Memory B cell (primary cell): ENCODE results near the gene CHPT1.
"Not testable (repeated sequence)": the region's sequence is repeated elsewhere in the genome, so short reads cannot be mapped to it uniquely, and the experiment has no call there.

Source experiments
- ATAC-seq: fragments of 150-1000 bp; cut with Tn5 transposase; 2 replicates; pipeline ENCODE4 v1.10.0; 2021; ENCODE audit warnings: low read depth, mild to moderate bottlenecking, moderate library complexity
- DNase-seq, 2 donors: peaks; one replicate each; pipeline ENCODE4 v3.0.0; 2022; ENCODE audit warnings: low spot score in 2 of 2
- H3K27ac Mint-ChIP-seq: one replicate; pipeline ENCODE4 v1.8.0; 2022; ENCODE audit warnings: mild to moderate bottlenecking, moderate library complexity, mixed read lengths
- H3K27me3 Mint-ChIP-seq: one replicate; pipeline ENCODE4 v1.8.0; 2022; ENCODE audit warnings: mixed read lengths
- H3K36me3 Mint-ChIP-seq: one replicate; pipeline ENCODE4 v1.8.0; 2022; ENCODE audit warnings: mild to moderate bottlenecking, mixed read lengths
- H3K4me1 Mint-ChIP-seq: one replicate; pipeline ENCODE4 v1.8.0; 2022; ENCODE audit warnings: mixed read lengths
- H3K4me3 Mint-ChIP-seq: one replicate; pipeline ENCODE4 v1.8.0; 2022; ENCODE audit warnings: mild to moderate bottlenecking, moderate library complexity, mixed read lengths
- H3K9me3 Mint-ChIP-seq: one replicate; pipeline ENCODE4 v1.8.0; 2022; ENCODE audit warnings: mixed read lengths

Gene CHPT1

GRCh38 chr12:101722392-101722791 lies 25.0 kb downstream of the CHPT1 start:
- Mint-ChIP-seq H3K36me3 (peaks cover 18% of the 10 kb centered on the region), H3K27me3 (no peaks in the 10 kb centered on the region), H3K4me1 (no peaks in the 10 kb centered on the region), H3K27ac (no peak overlapping the region), H3K9me3 (no peaks in the 10 kb centered on the region), H3K4me3 (no peak overlapping the region)
- ATAC-seq (no peak), DNase-seq (no peak)

GRCh38 chr12:101727098-101727497 lies 29.7 kb downstream of the CHPT1 start:
- no peak for ATAC-seq
- DNase-seq, result no peak
- no peaks in the 10 kb centered on the region for H3K27me3 Mint-ChIP-seq
- peaks cover 4% of the 10 kb centered on the region for H3K4me1 Mint-ChIP-seq
- H3K36me3 Mint-ChIP-seq, result peaks cover 21% of the 10 kb centered on the region
- no peak overlapping the region for H3K27ac Mint-ChIP-seq
- H3K4me3 Mint-ChIP-seq, result no peak overlapping the region
- H3K9me3 Mint-ChIP-seq, result no peaks in the 10 kb centered on the region

GRCh38 chr12:101729842-101730241 lies 32.4 kb downstream of the CHPT1 start:
- Mint-ChIP-seq H3K9me3 (peaks cover 2% of the 10 kb centered on the region), H3K27me3 (no peaks in the 10 kb centered on the region), H3K4me3 (no peak overlapping the region), H3K4me1 (peaks cover 9% of the 10 kb centered on the region), H3K36me3 (peaks cover 26% of the 10 kb centered on the region), H3K27ac (peak overlapping the region; percentile 17)
- DNase-seq, result no peak
- ATAC-seq, result no peak

- ATAC-seq (peak; percentile 72), DNase-seq (no peak)
- peaks cover 2% of the 10 kb centered on the region for H3K9me3 Mint-ChIP-seq
- peak overlapping the region; percentile 72 for H3K27ac Mint-ChIP-seq
- H3K4me1 Mint-ChIP-seq, result peaks cover 9% of the 10 kb centered on the region
- peaks cover 21% of the 10 kb centered on the region for H3K36me3 Mint-ChIP-seq
- H3K4me3 Mint-ChIP-seq, result no peak overlapping the region
- H3K27me3 Mint-ChIP-seq, result no peaks in the 10 kb centered on the region
Observed at GRCh38 chr12:101732318-101732717, 34.9 kb downstream of the CHPT1 start.

- H3K4me1 Mint-ChIP-seq, result peaks cover 9% of the 10 kb centered on the region
- H3K36me3 Mint-ChIP-seq, result peaks cover 23% of the 10 kb centered on the region
- no peak for DNase-seq
- H3K9me3 Mint-ChIP-seq, result peaks cover 2% of the 10 kb centered on the region
- H3K27me3 Mint-ChIP-seq, result no peaks in the 10 kb centered on the region
- ATAC-seq, result no peak
- H3K4me3 Mint-ChIP-seq, result no peak overlapping the region
- peak overlapping the region; percentile 65 for H3K27ac Mint-ChIP-seq
Observed at GRCh38 chr12:101733166-101733565, 35.7 kb downstream of the CHPT1 start.

GRCh38 chr12:101734482-101734881 lies 37.0 kb downstream of the CHPT1 start:
- peaks cover 27% of the 10 kb centered on the region for H3K36me3 Mint-ChIP-seq
- not testable (repeated sequence) for H3K27ac Mint-ChIP-seq, H3K4me3 Mint-ChIP-seq, H3K4me1 Mint-ChIP-seq, ATAC-seq, DNase-seq, H3K27me3 Mint-ChIP-seq, H3K9me3 Mint-ChIP-seq

- peak overlapping the region; percentile 45 for H3K27ac Mint-ChIP-seq
- no peak overlapping the region for H3K4me3 Mint-ChIP-seq
- no peaks in the 10 kb centered on the region for H3K27me3 Mint-ChIP-seq
- peaks cover 25% of the 10 kb centered on the region for H3K36me3 Mint-ChIP-seq
- DNase-seq (no peak), ATAC-seq (no peak)
- peaks cover 14% of the 10 kb centered on the region for H3K4me1 Mint-ChIP-seq
- no peaks in the 10 kb centered on the region for H3K9me3 Mint-ChIP-seq
Observed at GRCh38 chr12:101737476-101737875, 40.0 kb downstream of the CHPT1 start.

GRCh38 chr12:101738920-101739665 lies 41.7 kb downstream of the CHPT1 start, which contains the start of gene SYCP3:
Gene SYCP3, minus strand, starts transcription at chr12:101739462. Its CDS starts 1,527 bp downstream, at chr12:101737935.
- Mint-ChIP-seq H3K9me3 (no peaks in the 10 kb centered on the region), H3K27me3 (no peaks in the 10 kb centered on the region), H3K36me3 (peaks cover 20% of the 10 kb centered on the region), H3K4me1 (peaks cover 24% of the 10 kb centered on the region), H3K4me3 (no peak within 1 kb of the TSS), H3K27ac (peak within 1 kb of the TSS; percentile 62)
- no peak for DNase-seq
- no peak for ATAC-seq

GRCh38 chr12:101740566-101740965 lies 43.1 kb downstream of the CHPT1 start:
- Mint-ChIP-seq H3K9me3 (no peaks in the 10 kb centered on the region), H3K4me1 (peaks cover 30% of the 10 kb centered on the region), H3K36me3 (peaks cover 21% of the 10 kb centered on the region), H3K4me3 (no peak overlapping the region), H3K27ac (peak overlapping the region; percentile 99), H3K27me3 (no peaks in the 10 kb centered on the region)
- no peak for ATAC-seq
- DNase-seq, result no peak

GRCh38 chr12:101740980-101741379 lies 43.5 kb downstream of the CHPT1 start:
- DNase-seq, result no peak
- Mint-ChIP-seq H3K4me3 (no peak overlapping the region), H3K36me3 (peaks cover 21% of the 10 kb centered on the region), H3K27me3 (no peaks in the 10 kb centered on the region), H3K9me3 (no peaks in the 10 kb centered on the region), H3K27ac (peak overlapping the region; percentile 99), H3K4me1 (peaks cover 30% of the 10 kb centered on the region)
- ATAC-seq, result no peak

GRCh38 chr12:101743242-101743641 lies 45.8 kb downstream of the CHPT1 start:
- peaks cover 28% of the 10 kb centered on the region for H3K36me3 Mint-ChIP-seq
- peaks cover 41% of the 10 kb centered on the region for H3K4me1 Mint-ChIP-seq
- H3K27ac Mint-ChIP-seq, result peak overlapping the region; percentile 99
- DNase-seq, result no peak
- H3K9me3 Mint-ChIP-seq, result no peaks in the 10 kb centered on the region
- H3K4me3 Mint-ChIP-seq, result peak overlapping the region; percentile 37
- no peaks in the 10 kb centered on the region for H3K27me3 Mint-ChIP-seq
- ATAC-seq, result no peak

GRCh38 chr12:101743724-101744472 lies 46.5 kb downstream of the CHPT1 start:
- peak overlapping the region; percentile 99 for H3K27ac Mint-ChIP-seq

GRCh38 chr12:101745481-101745880 lies 48.0 kb downstream of the CHPT1 start:
- peak overlapping the region; percentile 99 for H3K27ac Mint-ChIP-seq
- DNase-seq (no peak), ATAC-seq (no peak)
- H3K9me3 Mint-ChIP-seq, result no peaks in the 10 kb centered on the region
- peaks cover 32% of the 10 kb centered on the region for H3K36me3 Mint-ChIP-seq
- H3K27me3 Mint-ChIP-seq, result no peaks in the 10 kb centered on the region
- H3K4me1 Mint-ChIP-seq, result peaks cover 48% of the 10 kb centered on the region
- no peak overlapping the region for H3K4me3 Mint-ChIP-seq

More at GRCh38 chr12:101743724-101744472, 46.5 kb downstream of the CHPT1 start:
- ATAC-seq, result peak; percentile 88
- peaks cover 32% of the 10 kb centered on the region for H3K36me3 Mint-ChIP-seq
- H3K4me1 Mint-ChIP-seq, result peaks cover 43% of the 10 kb centered on the region
- peak; percentile 67 to 85 for DNase-seq
- H3K27me3 Mint-ChIP-seq, result no peaks in the 10 kb centered on the region
- H3K4me3 Mint-ChIP-seq, result peak overlapping the region; percentile 49
- H3K9me3 Mint-ChIP-seq, result no peaks in the 10 kb centered on the region

GRCh38 chr12:101746196-101746595 lies 48.8 kb downstream of the CHPT1 start:
- no peak overlapping the region for H3K4me3 Mint-ChIP-seq
- H3K9me3 Mint-ChIP-seq, result no peaks in the 10 kb centered on the region
- peak overlapping the region; percentile 99 for H3K27ac Mint-ChIP-seq
- peaks cover 45% of the 10 kb centered on the region for H3K4me1 Mint-ChIP-seq
- DNase-seq, result no peak
- no peaks in the 10 kb centered on the region for H3K27me3 Mint-ChIP-seq
- ATAC-seq, result no peak
- H3K36me3 Mint-ChIP-seq, result peaks cover 34% of the 10 kb centered on the region
